Type B pancreatic cell (in vitro differentiated cells): ENCODE measurements around the gene MRPS9. TPM values are rescaled to one million over a fixed set of nuclear protein-coding genes. Genes with fewer than 3 reads are reported as not detected.

ENCODE experiments used
- DNase-seq: peaks from one replicate; pipeline ENCODE4 v3.0.0; 2021; ENCODE audit warnings: mixed read lengths; ENCODE audit not compliant: unreplicated experiment; ENCODE audit errors: extremely low spot score
- H3K27ac Mint-ChIP-seq: 2 replicates; pipeline ENCODE4 v1.8.0; 2021; ENCODE audit warnings: mild to moderate bottlenecking, mixed read lengths
- H3K27me3 Mint-ChIP-seq: 2 replicates; pipeline ENCODE4 v1.8.0; 2021; ENCODE audit warnings: mixed read lengths
- H3K36me3 Mint-ChIP-seq: 2 replicates; pipeline ENCODE4 v1.8.0; 2021; ENCODE audit warnings: mixed read lengths
- H3K4me1 Mint-ChIP-seq: one replicate; pipeline ENCODE4 v1.8.0; 2021; ENCODE audit warnings: mixed read lengths; ENCODE audit not compliant: unreplicated experiment
- H3K4me3 Mint-ChIP-seq: 2 replicates; pipeline ENCODE4 v1.8.0; 2021; ENCODE audit warnings: mild to moderate bottlenecking, mixed read lengths
- H3K9me3 Mint-ChIP-seq: 2 replicates; pipeline ENCODE4 v1.8.0; 2021; ENCODE audit warnings: mixed read lengths
- CTCF ChIP-seq: fragments of 200-600 bp; sonication (generic); conservative IDR thresholded peaks from 2 replicates; pipeline ENCODE4 v1.5.0; 2021; ENCODE audit warnings: antibody characterized with exemption, mild to moderate bottlenecking
- total RNA-seq: library from RNA; stranded (reverse); gene quantifications from 2 replicates; pipeline ENCODE4 v1.2.1, GENCODE V29; 2021; ENCODE audit warnings: low replicate concordance

The MRPS9 gene
- total RNA-seq, 1 donor from 2014 or later: 33.6 TPM

GRCh38 chr2:105070010-105070865 is 32.4 kb downstream of the MRPS9 start:
- no peak for DNase-seq
- Mint-ChIP-seq H3K27ac (no peak overlapping the region), H3K36me3 (peaks cover 13% of the 10 kb centered on the region), H3K9me3 (no peaks in the 10 kb centered on the region), H3K27me3 (no peaks in the 10 kb centered on the region), H3K4me3 (no peak overlapping the region), H3K4me1 (peaks cover 5% of the 10 kb centered on the region)
- no peak for TF ChIP-seq CTCF

GRCh38 chr2:105071379-105071778 is 33.5 kb downstream of the MRPS9 start:
- TF ChIP-seq CTCF: no peak
- Mint-ChIP-seq H3K4me3 (no peak overlapping the region), H3K36me3 (peaks cover 13% of the 10 kb centered on the region), H3K4me1 (peaks cover 5% of the 10 kb centered on the region), H3K27ac (no peak overlapping the region), H3K27me3 (no peaks in the 10 kb centered on the region), H3K9me3 (no peaks in the 10 kb centered on the region)
- no peak for DNase-seq

- Mint-ChIP-seq H3K27ac (no peak overlapping the region), H3K4me1 (peaks cover 5% of the 10 kb centered on the region), H3K4me3 (no peak overlapping the region), H3K36me3 (peaks cover 13% of the 10 kb centered on the region), H3K27me3 (no peaks in the 10 kb centered on the region), H3K9me3 (no peaks in the 10 kb centered on the region)
- TF ChIP-seq CTCF: no peak
- no peak for DNase-seq
These were observed 34.2 kb downstream of the MRPS9 start for GRCh38 chr2:105072039-105072438.

GRCh38 chr2:105073591-105073990 is 35.7 kb downstream of the MRPS9 start:
- Mint-ChIP-seq H3K4me3 (no peak overlapping the region), H3K27ac (no peak overlapping the region), H3K9me3 (no peaks in the 10 kb centered on the region), H3K4me1 (peaks cover 5% of the 10 kb centered on the region), H3K27me3 (no peaks in the 10 kb centered on the region), H3K36me3 (peaks cover 13% of the 10 kb centered on the region)
- TF ChIP-seq CTCF: no peak
- no peak for DNase-seq

- DNase-seq: no peak
- Mint-ChIP-seq H3K9me3 (no peaks in the 10 kb centered on the region), H3K27ac (no peak overlapping the region), H3K4me1 (peaks cover 19% of the 10 kb centered on the region), H3K27me3 (no peaks in the 10 kb centered on the region), H3K4me3 (no peak overlapping the region), H3K36me3 (peaks cover 4% of the 10 kb centered on the region)
- no peak for TF ChIP-seq CTCF
These were observed 38.3 kb downstream of the MRPS9 start for GRCh38 chr2:105076121-105076520.
